Omental fat pad (tissue), 4 donors: ENCODE measurements around the gene RAB3C. TPM values are rescaled to one million over a fixed set of nuclear protein-coding genes. Genes with fewer than 3 reads are reported as not detected.

Experiments used
- ATAC-seq: fragments of 150-250 bp; one replicate; pipeline ENCODE4 v1.9.1; 2016; ENCODE audit warnings: mild to moderate bottlenecking, moderate library complexity; ENCODE audit not compliant: low FRiP score
- DNase-seq: peaks from one replicate; pipeline ENCODE4 v3.0.0-alpha.2; 2019; ENCODE audit warnings: low spot score
- CTCF ChIP-seq, 3 donors: fragments of 450-650 bp; IDR thresholded peaks; one replicate each; pipeline ENCODE4 v1.5.1; 2016 to 2017; ENCODE audit warnings: antibody characterized with exemption in 3 of 3, mild to moderate bottlenecking in 3 of 3, moderate library complexity in 2 of 3
- total RNA-seq, 4 donors: library from RNA; depleted of rRNA; stranded (reverse); fragments of >200 nt; gene quantifications; one replicate each; pipeline ENCODE4 v1.1.0, GENCODE V29; 2016

Gene RAB3C
- total RNA-seq, 4 donors from 2014 or later = 0.28 to 5.5 (median 2.0) TPM

GRCh38 chr5:58797021-58797420, 214.1 kb downstream of the RAB3C start:
- DNase-seq (no peak), ATAC-seq (no peak)
- TF ChIP-seq CTCF (IDR thresholded peaks at IDR 0.05) = no peak

GRCh38 chr5:58800356-58800755, 217.5 kb downstream of the RAB3C start:
- ATAC-seq = no peak
- TF ChIP-seq CTCF (IDR thresholded peaks at IDR 0.05) = no peak

GRCh38 chr5:58800861-58801540, 218.1 kb downstream of the RAB3C start:
- no peak for DNase-seq
- no peak for ATAC-seq
- no peak for TF ChIP-seq CTCF (IDR thresholded peaks at IDR 0.05)

More at GRCh38 chr5:58800356-58800755, 217.5 kb downstream of the RAB3C start:
- DNase-seq = no peak

GRCh38 chr5:58803056-58803455, 220.2 kb downstream of the RAB3C start:
- DNase-seq (no peak), ATAC-seq (no peak)
- no peak for TF ChIP-seq CTCF (IDR thresholded peaks at IDR 0.05)

GRCh38 chr5:58804291-58804690, 221.4 kb downstream of the RAB3C start:
- DNase-seq (no peak), ATAC-seq (no peak)
- TF ChIP-seq CTCF (IDR thresholded peaks at IDR 0.05) = no peak

GRCh38 chr5:58810086-58810485, 227.2 kb downstream of the RAB3C start:
- TF ChIP-seq CTCF (IDR thresholded peaks at IDR 0.05) = no peak
- ATAC-seq (no peak), DNase-seq (no peak)

- TF ChIP-seq CTCF (IDR thresholded peaks at IDR 0.05) = no peak
- ATAC-seq (no peak), DNase-seq (no peak)
Measured at GRCh38 chr5:58813855-58814254, 231.0 kb downstream of the RAB3C start.
